ENCODE data around the gene RALGAPB. TPM values are rescaled to one million over a fixed set of nuclear protein-coding genes. Genes with fewer than 3 reads are reported as not detected.
A peak's percentile ranks its signal among the peaks of the same experiment; 100 is the strongest.

RALGAPB gene
- total and polyA plus RNA-seq, 2 of the 13 experiments (the other 11 are each of a cell fraction or from before 2014, with no cell fraction given), result 17.6 to 30.6 TPM

GRCh38 chr20:38601216-38602184 lies 128.9 kb downstream of the RALGAPB start, which contains the start of gene ARHGAP40 (continued):
- no peak for TF ChIP-seq RFX5 (IDR thresholded peaks at IDR 0.05; ENCODE audit: low read depth, low read length)
- TF ChIP-seq ZNF407 (CRISPR knock-in tag; IDR thresholded peaks at IDR 0.05; ENCODE audit: not compliant biosample characterization), result no peak
- TF ChIP-seq REL (CRISPR knock-in tag; conservative IDR thresholded peaks at IDR 0.05), result no peak
- TF ChIP-seq NKX3-1 (CRISPR knock-in tag; IDR thresholded peaks at IDR 0.05), result 0 out of 2 replicates have a peak, but pooled peaks have one; percentile 53
- no peak for TF ChIP-seq FOXO4 (CRISPR knock-in tag; conservative IDR thresholded peaks at IDR 0.05)
- TF ChIP-seq ZNF326 (CRISPR knock-in tag; IDR thresholded peaks at IDR 0.05; ENCODE audit: borderline replicate concordance), result no peak
- TF ChIP-seq RNF2 (conservative IDR thresholded peaks at IDR 0.05; ENCODE audit: low read depth), result no peak
- peak; percentile 5; the same call in 1 of the 2 replicates for TF ChIP-seq ZNF710 (CRISPR knock-in tag; IDR thresholded peaks at IDR 0.05; ENCODE audit: borderline replicate concordance)
- TF ChIP-seq ZNF800 (CRISPR knock-in tag; IDR thresholded peaks at IDR 0.05), result no peak
- no peak for TF ChIP-seq KLF6 (CRISPR knock-in tag; IDR thresholded peaks at IDR 0.05)
- no peak for TF ChIP-seq ZNF740 (CRISPR knock-in tag; IDR thresholded peaks at IDR 0.05)
- no peak for TF ChIP-seq DPF2 (CRISPR knock-in tag; IDR thresholded peaks at IDR 0.05; ENCODE audit: borderline replicate concordance, low read depth)
